ENCODE measurements around the gene KLHL1. TPM values are rescaled to one million over a fixed set of nuclear protein-coding genes. Genes with fewer than 3 reads are reported as not detected.

KLHL1 gene
- total RNA-seq, 1 experiment from 2014 or later, result not detected

DNA sequence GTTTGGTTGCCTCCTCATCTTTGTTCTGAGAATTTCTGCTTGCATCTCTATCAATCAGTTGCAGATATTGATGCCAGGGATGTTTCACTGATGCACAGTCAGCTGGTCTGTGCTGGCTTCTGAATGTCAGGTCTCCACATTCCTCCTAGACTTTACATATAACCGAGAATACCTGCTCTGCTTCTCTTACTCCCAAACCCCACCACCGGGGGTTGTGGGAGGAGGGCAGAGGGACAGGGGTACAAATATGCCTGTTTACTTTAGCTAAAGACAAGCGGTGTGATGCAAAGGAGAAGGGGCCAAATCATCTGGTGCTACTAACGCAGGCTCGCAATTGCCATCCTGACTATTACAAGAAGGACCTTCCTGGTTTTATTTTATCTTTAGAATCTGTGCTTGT, 17.4 kb upstream of the KLHL1 start:
- Histone ChIP-seq H3K4me1 (ENCODE audit: control insufficient read depth, insufficient read depth, low read length) (no peaks in the 10 kb centered on the region), H3K27me3 (ENCODE audit: control insufficient read depth, insufficient read depth, low read length) (no peaks in the 10 kb centered on the region), H3K9me3 (ENCODE audit: control insufficient read depth, insufficient read depth, low read depth, low read length) (no peaks in the 10 kb centered on the region), H3K36me3 (ENCODE audit: control insufficient read depth, insufficient read depth, low read length) (no peaks in the 10 kb centered on the region), H3K27ac (ENCODE audit: low read length) (no peak overlapping the region), H3K4me3 (ENCODE audit: low read depth in 2 of 2, low read length in 2 of 2) (no peak overlapping the region)
- DNase-seq (ENCODE audit: low read depth, low spot score) (no peak), ATAC-seq (no peak)
- no TSS peak for BruUV-seq (replicated peaks)
- POLR2A ChIA-PET, result no interaction called here
- CTCF ChIA-PET, result no interaction called here
- in situ Hi-C loops (cut with HindIII; ENCODE audit: low pct_unique_long_range_greater_than_20kb, low sequenced_read_pairs), result no loop called here
- intact Hi-C loops (cut with micrococcal nuclease; ENCODE audit: unreplicated experiment), result no loop called here
- TF ChIP-seq, protein P1, sequence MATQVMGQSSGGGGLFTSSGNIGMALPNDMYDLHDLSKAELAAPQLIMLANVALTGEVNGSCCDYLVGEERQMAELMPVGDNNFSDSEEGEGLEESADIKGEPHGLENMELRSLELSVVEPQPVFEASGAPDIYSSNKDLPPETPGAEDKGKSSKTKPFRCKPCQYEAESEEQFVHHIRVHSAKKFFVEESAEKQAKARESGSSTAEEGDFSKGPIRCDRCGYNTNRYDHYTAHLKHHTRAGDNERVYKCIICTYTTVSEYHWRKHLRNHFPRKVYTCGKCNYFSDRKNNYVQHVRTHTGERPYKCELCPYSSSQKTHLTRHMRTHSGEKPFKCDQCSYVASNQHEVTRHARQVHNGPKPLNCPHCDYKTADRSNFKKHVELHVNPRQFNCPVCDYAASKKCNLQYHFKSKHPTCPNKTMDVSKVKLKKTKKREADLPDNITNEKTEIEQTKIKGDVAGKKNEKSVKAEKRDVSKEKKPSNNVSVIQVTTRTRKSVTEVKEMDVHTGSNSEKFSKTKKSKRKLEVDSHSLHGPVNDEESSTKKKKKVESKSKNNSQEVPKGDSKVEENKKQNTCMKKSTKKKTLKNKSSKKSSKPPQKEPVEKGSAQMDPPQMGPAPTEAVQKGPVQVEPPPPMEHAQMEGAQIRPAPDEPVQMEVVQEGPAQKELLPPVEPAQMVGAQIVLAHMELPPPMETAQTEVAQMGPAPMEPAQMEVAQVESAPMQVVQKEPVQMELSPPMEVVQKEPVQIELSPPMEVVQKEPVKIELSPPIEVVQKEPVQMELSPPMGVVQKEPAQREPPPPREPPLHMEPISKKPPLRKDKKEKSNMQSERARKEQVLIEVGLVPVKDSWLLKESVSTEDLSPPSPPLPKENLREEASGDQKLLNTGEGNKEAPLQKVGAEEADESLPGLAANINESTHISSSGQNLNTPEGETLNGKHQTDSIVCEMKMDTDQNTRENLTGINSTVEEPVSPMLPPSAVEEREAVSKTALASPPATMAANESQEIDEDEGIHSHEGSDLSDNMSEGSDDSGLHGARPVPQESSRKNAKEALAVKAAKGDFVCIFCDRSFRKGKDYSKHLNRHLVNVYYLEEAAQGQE (IDR thresholded peaks at IDR 0.05; ENCODE audit: insufficient read depth in 1 of 2, low read depth in 2 of 2, low read length in 1 of 2), result no peak
- TF ChIP-seq CTCF (IDR thresholded peaks at IDR 0.05), result no peak
- no peak for TF ChIP-seq SIN3A (IDR thresholded peaks at IDR 0.05; ENCODE audit: borderline replicate concordance, insufficient read depth, low read depth, low read length)
- TF ChIP-seq TCF7L2 (IDR thresholded peaks at IDR 0.05; ENCODE audit: low read depth, low read length), result no peak
- no peak for TF ChIP-seq POLR2AphosphoS5 (IDR thresholded peaks at IDR 0.05; ENCODE audit: low read depth, low read length)

- H3K9me3 ChIP-seq (ENCODE audit: control insufficient read depth, insufficient read depth, low read depth, low read length), result no peaks in the 10 kb centered on the region
- CTCF ChIA-PET, result no interaction called here
- no peaks in the 10 kb centered on the region for H3K36me3 ChIP-seq (ENCODE audit: control insufficient read depth, insufficient read depth, low read length)
- POLR2A ChIA-PET, result no interaction called here
- no peaks in the 10 kb centered on the region for H3K27me3 ChIP-seq (ENCODE audit: control insufficient read depth, insufficient read depth, low read length)
- H3K4me3 ChIP-seq (ENCODE audit: low read depth in 2 of 2, low read length in 2 of 2), result no peak overlapping the region
- no peak for DNase-seq (ENCODE audit: low read depth, low spot score)
- intact Hi-C loops (cut with micrococcal nuclease; ENCODE audit: unreplicated experiment), result no loop called here
- BruUV-seq (replicated peaks), result no TSS peak
- H3K4me1 ChIP-seq (ENCODE audit: control insufficient read depth, insufficient read depth, low read length), result no peaks in the 10 kb centered on the region
- H3K27ac ChIP-seq (ENCODE audit: low read length), result no peak overlapping the region
- in situ Hi-C loops (cut with HindIII; ENCODE audit: low pct_unique_long_range_greater_than_20kb, low sequenced_read_pairs), result no loop called here
- no peak for TF ChIP-seq SIN3A (IDR thresholded peaks at IDR 0.05; ENCODE audit: borderline replicate concordance, insufficient read depth, low read depth, low read length)
- TF ChIP-seq POLR2AphosphoS5 (IDR thresholded peaks at IDR 0.05; ENCODE audit: low read depth, low read length), result no peak
- TF ChIP-seq, protein P1 (IDR thresholded peaks at IDR 0.05; ENCODE audit: insufficient read depth in 1 of 2, low read depth in 2 of 2, low read length in 1 of 2), result no peak
- no peak for TF ChIP-seq CTCF (IDR thresholded peaks at IDR 0.05)
- TF ChIP-seq TCF7L2 (IDR thresholded peaks at IDR 0.05; ENCODE audit: low read depth, low read length), result no peak
- no peak for ATAC-seq
Observed at GRCh38 chr13:70117338-70117905, 9.2 kb upstream of the KLHL1 start.

Data from Panc1 (cell line).